PC-9 (cell line): ENCODE results near the gene COMMD10. TPM values are rescaled to one million over a fixed set of nuclear protein-coding genes. Genes with fewer than 3 reads are reported as not detected.

ENCODE experiments used
- BruUV-seq: library from RNA; stranded (reverse); fragments of 400-500 nt; replicated peaks from 2 replicates; lab custom pipeline; 2021; lab: Mats Ljungman, UMichigan
- CTCF ChIA-PET: fragments of 300-600 bp; sonication (Branson Sonifier 250); formaldehyde crosslinking; loops from one replicate; lab custom pipeline; 2022; ENCODE audit warnings: antibody characterized with exemption; lab: Charles Lee
- POLR2A ChIA-PET: fragments of 300-600 bp; sonication (Branson Sonifier 250); formaldehyde crosslinking; loops from one replicate; lab custom pipeline; 2022; ENCODE audit warnings: antibody characterized with exemption; ENCODE audit not compliant: unreplicated experiment; lab: Charles Lee
- DNase-seq, 2 experiments: peaks; one replicate each; pipeline versions ENCODE4 v3.0.0 to v3.0.0-alpha.2; 2015 to 2022; ENCODE audit warnings: mixed read lengths in 1 of 2
- H2AFZ ChIP-seq: fragments of 200-600 bp; sonication (generic); 2 replicates; pipeline ENCODE4 v1.8.1; 2017; ENCODE audit warnings: antibody characterized with exemption
- H3F3A ChIP-seq: fragments of 200-600 bp; sonication (generic); 2 replicates; pipeline ENCODE4 v1.8.1; 2017; ENCODE audit warnings: antibody characterized with exemption, mild to moderate bottlenecking, low read depth; ENCODE audit not compliant: insufficient read depth
- H3K27ac ChIP-seq: fragments of 200-600 bp; sonication (generic); 2 replicates; pipeline ENCODE4 v1.6.1; 2016; ENCODE audit warnings: mixed run types
- H3K27me3 ChIP-seq: fragments of 200-600 bp; sonication (generic); 2 replicates; pipeline ENCODE4 v1.6.1; 2016; ENCODE audit warnings: low read depth, mixed run types; ENCODE audit not compliant: insufficient read depth
- H3K36me3 ChIP-seq: fragments of 200-600 bp; sonication (generic); 2 replicates; pipeline ENCODE4 v1.6.1; 2016; ENCODE audit warnings: low read depth, mixed run types
- H3K4me1 ChIP-seq: fragments of 200-600 bp; sonication (generic); replicated peaks from 2 replicates; pipeline ENCODE4 v1.6.1; 2016; ENCODE audit warnings: mixed run types; ENCODE audit not compliant: insufficient read depth
- H3K4me2 ChIP-seq: fragments of 200-600 bp; sonication (generic); 2 replicates; pipeline ENCODE4 v1.6.1; 2017; ENCODE audit warnings: mixed run types
- H3K4me3 ChIP-seq: fragments of 200-600 bp; sonication (generic); 2 replicates; pipeline ENCODE4 v1.6.1; 2016; ENCODE audit warnings: mixed run types
- H3K79me2 ChIP-seq: fragments of 200-600 bp; sonication (generic); 2 replicates; pipeline ENCODE4 v1.6.1; 2017; ENCODE audit warnings: low read depth, mixed run types
- H3K9me2 ChIP-seq: fragments of 200-600 bp; sonication (generic); 2 replicates; pipeline ENCODE4 v1.8.1; 2017; ENCODE audit warnings: mild to moderate bottlenecking; ENCODE audit not compliant: insufficient read depth
- H3K9me3 ChIP-seq: fragments of 200-600 bp; sonication (generic); 2 replicates; pipeline ENCODE4 v1.8.1; 2016; ENCODE audit warnings: low read depth; ENCODE audit not compliant: insufficient read depth
- H4K20me1 ChIP-seq: fragments of 200-600 bp; sonication (generic); 2 replicates; pipeline ENCODE4 v1.8.1; 2017; ENCODE audit not compliant: insufficient read depth
- CTCF ChIP-seq: fragments of 200-600 bp; sonication (generic); conservative IDR thresholded peaks from 2 replicates; pipeline ENCODE4 v1.6.1; 2017; ENCODE audit warnings: mixed run types, antibody characterized with exemption, mild to moderate bottlenecking, moderate library complexity
- EZH2 ChIP-seq: fragments of 200-600 bp; sonication (generic); IDR thresholded peaks from 2 replicates; pipeline ENCODE4 v1.8.0; 2017; ENCODE audit warnings: antibody characterized with exemption, low read depth
- intact Hi-C: fragments of 100-400 bp; cut with micrococcal nuclease; formaldehyde crosslinking; loops from one replicate; pipeline ENCODE4 v1.10.0; 2022; ENCODE audit not compliant: unreplicated experiment
- total RNA-seq: library from RNA; stranded (reverse); gene quantifications from 2 replicates; pipeline ENCODE4 v1.2.3, GENCODE V29; 2021

Gene COMMD10
- total RNA-seq, 1 experiment from 2014 or later = 17.9 TPM

GRCh38 chr5:116153687-116154174, 68.9 kb downstream of the COMMD10 start:
- intact Hi-C loops = no loop called here
- Histone ChIP-seq H4K20me1 (no peaks in the 10 kb centered on the region), H3F3A (no peaks in the 10 kb centered on the region), H3K9me3 (no peaks in the 10 kb centered on the region), H3K9me2 (no peaks in the 10 kb centered on the region), H3K79me2 (no peaks in the 10 kb centered on the region), H3K4me1 (no peaks in the 10 kb centered on the region), H2AFZ (no peak overlapping the region), H3K27ac (no peak overlapping the region), H3K36me3 (no peaks in the 10 kb centered on the region), H3K27me3 (no peaks in the 10 kb centered on the region), H3K4me3 (no peak overlapping the region), H3K4me2 (no peak overlapping the region)
- TF ChIP-seq EZH2 = no peak
- no peak for TF ChIP-seq CTCF
- ChIA-PET POLR2A (no interaction called here), CTCF (no interaction called here)
- no TSS peak for BruUV-seq
- no peak for DNase-seq

GRCh38 chr5:116154252-116154651, 69.4 kb downstream of the COMMD10 start:
- Histone ChIP-seq H3K27me3 (no peaks in the 10 kb centered on the region), H3K79me2 (no peaks in the 10 kb centered on the region), H2AFZ (no peak overlapping the region), H3K4me3 (no peak overlapping the region), H3K9me2 (no peaks in the 10 kb centered on the region), H3K4me2 (no peak overlapping the region), H3K36me3 (no peaks in the 10 kb centered on the region), H3K4me1 (no peaks in the 10 kb centered on the region), H4K20me1 (no peaks in the 10 kb centered on the region), H3K27ac (no peak overlapping the region), H3F3A (no peaks in the 10 kb centered on the region), H3K9me3 (no peaks in the 10 kb centered on the region)
- CTCF ChIA-PET = no interaction called here
- TF ChIP-seq EZH2 (no peak), CTCF (no peak)
- intact Hi-C loops = no loop called here
- DNase-seq = no peak
- POLR2A ChIA-PET = no interaction called here
- BruUV-seq = no TSS peak

GRCh38 chr5:116154931-116155330, 70.1 kb downstream of the COMMD10 start:
- no peaks in the 10 kb centered on the region for H4K20me1 ChIP-seq
- H3F3A ChIP-seq = no peaks in the 10 kb centered on the region
- DNase-seq = no peak
- intact Hi-C loops = no loop called here
- H3K4me3 ChIP-seq = no peak overlapping the region
- ChIA-PET POLR2A (no interaction called here), CTCF (no interaction called here)
- H3K36me3 ChIP-seq = no peaks in the 10 kb centered on the region
- H2AFZ ChIP-seq = no peak overlapping the region
- H3K27me3 ChIP-seq = no peaks in the 10 kb centered on the region
- no peaks in the 10 kb centered on the region for H3K9me2 ChIP-seq
- H3K4me1 ChIP-seq = no peaks in the 10 kb centered on the region
- no peak overlapping the region for H3K27ac ChIP-seq
- H3K79me2 ChIP-seq = no peaks in the 10 kb centered on the region
- BruUV-seq = no TSS peak
- H3K9me3 ChIP-seq = no peaks in the 10 kb centered on the region
- H3K4me2 ChIP-seq = no peak overlapping the region
- no peak for TF ChIP-seq EZH2
- TF ChIP-seq CTCF = no peak
